Choroid plexus epithelial cell (primary cell): Measurements from ENCODE around the gene RPTOR.

Experiments used
- DNase-seq: peaks from one replicate; pipeline ENCODE4 v3.0.0-alpha.2; 2010; ENCODE audit warnings: low read depth
- H3K4me3 ChIP-seq: 2 replicates; pipeline ENCODE4 v1.5.1; 2011; ENCODE audit warnings: low read depth, mild to moderate bottlenecking, control low read depth, low read length, moderate library complexity
- TF ChIP-seq, protein P1 (sequence below): conservative IDR thresholded peaks from 2 replicates; pipeline ENCODE4 v1.5.1; 2011; ENCODE audit warnings: low read depth, mild to moderate bottlenecking, control low read depth, inconsistent platforms, low read length, moderate library complexity

Gene RPTOR

GRCh38 chr17:80986046-80986445 is 441.4 kb downstream of the RPTOR start:
- TF ChIP-seq, protein P1, sequence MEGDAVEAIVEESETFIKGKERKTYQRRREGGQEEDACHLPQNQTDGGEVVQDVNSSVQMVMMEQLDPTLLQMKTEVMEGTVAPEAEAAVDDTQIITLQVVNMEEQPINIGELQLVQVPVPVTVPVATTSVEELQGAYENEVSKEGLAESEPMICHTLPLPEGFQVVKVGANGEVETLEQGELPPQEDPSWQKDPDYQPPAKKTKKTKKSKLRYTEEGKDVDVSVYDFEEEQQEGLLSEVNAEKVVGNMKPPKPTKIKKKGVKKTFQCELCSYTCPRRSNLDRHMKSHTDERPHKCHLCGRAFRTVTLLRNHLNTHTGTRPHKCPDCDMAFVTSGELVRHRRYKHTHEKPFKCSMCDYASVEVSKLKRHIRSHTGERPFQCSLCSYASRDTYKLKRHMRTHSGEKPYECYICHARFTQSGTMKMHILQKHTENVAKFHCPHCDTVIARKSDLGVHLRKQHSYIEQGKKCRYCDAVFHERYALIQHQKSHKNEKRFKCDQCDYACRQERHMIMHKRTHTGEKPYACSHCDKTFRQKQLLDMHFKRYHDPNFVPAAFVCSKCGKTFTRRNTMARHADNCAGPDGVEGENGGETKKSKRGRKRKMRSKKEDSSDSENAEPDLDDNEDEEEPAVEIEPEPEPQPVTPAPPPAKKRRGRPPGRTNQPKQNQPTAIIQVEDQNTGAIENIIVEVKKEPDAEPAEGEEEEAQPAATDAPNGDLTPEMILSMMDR: no peak
- DNase-seq: no peak

GRCh38 chr17:80986816-80987475 is 442.3 kb downstream of the RPTOR start:
- H3K4me3 ChIP-seq: no peak overlapping the region
- no peak for DNase-seq
- TF ChIP-seq, protein P1: no peak

More at GRCh38 chr17:80986046-80986445, 441.4 kb downstream of the RPTOR start:
- no peak overlapping the region for H3K4me3 ChIP-seq

- TF ChIP-seq, protein P1: no peak
- no peak for DNase-seq
Observed at GRCh38 chr17:80987941-80988461, 443.4 kb downstream of the RPTOR start.

GRCh38 chr17:80989586-80989913 is 444.9 kb downstream of the RPTOR start:
- DNase-seq: no peak
- TF ChIP-seq, protein P1: no peak
- H3K4me3 ChIP-seq: no peak overlapping the region

More at GRCh38 chr17:80987941-80988461, 443.4 kb downstream of the RPTOR start:
- H3K4me3 ChIP-seq: no peak overlapping the region

GRCh38 chr17:80990921-80991644 is 446.4 kb downstream of the RPTOR start:
- DNase-seq: no peak
- TF ChIP-seq, protein P1: no peak
- H3K4me3 ChIP-seq: peak overlapping the region; percentile 71

DNA sequence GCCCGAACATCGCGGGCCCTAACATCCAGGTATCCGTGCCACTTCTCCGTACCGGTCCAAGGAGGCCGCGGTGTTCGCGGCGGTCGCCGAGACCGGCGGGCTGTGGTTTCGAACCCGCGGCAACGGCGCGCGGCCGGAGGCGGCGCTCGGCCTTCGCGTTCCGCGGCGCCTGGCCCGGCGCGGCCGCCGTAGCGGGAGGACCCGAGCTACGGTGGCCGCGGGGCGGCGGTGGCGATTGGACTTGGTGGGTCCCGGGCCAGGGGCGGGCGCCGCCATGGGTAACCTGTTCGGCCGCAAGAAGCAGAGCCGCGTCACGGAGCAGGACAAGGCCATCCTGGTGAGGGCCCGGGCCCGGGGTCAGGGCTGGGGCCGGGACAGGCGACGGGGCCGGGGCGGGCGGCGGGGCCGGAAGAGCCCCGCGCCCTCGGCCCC is 447.0 kb downstream of the RPTOR start, which contains the start of gene CHMP6:
CHMP6 (plus strand) TSS at position 197 of the 432 bp plus-strand sequence; CDS start at position 275, 78 bp downstream.
- TF ChIP-seq, protein P1: peak; percentile 12
- DNase-seq: peak; percentile 72
- peak within 1 kb of the TSS; percentile 71 for H3K4me3 ChIP-seq
